GM12872 (cell line): ENCODE data around the gene CWF19L2.

ENCODE experiments used
- CTCF ChIP-seq: IDR thresholded peaks from 3 replicates; pipeline ENCODE4 v1.5.1; 2011; ENCODE audit warnings: low read depth, mild to moderate bottlenecking, low read length, moderate library complexity; ENCODE audit not compliant: insufficient read depth

CWF19L2 gene

GRCh38 chr11:107337917-107338316 is 119.7 kb downstream of the CWF19L2 start:
- TF ChIP-seq CTCF, result no peak

- TF ChIP-seq CTCF, result no peak
These were observed 125.9 kb downstream of the CWF19L2 start for GRCh38 chr11:107331728-107332127.

- no peak for TF ChIP-seq CTCF
These were observed 128.5 kb downstream of the CWF19L2 start for GRCh38 chr11:107329164-107329563.

GRCh38 chr11:107316426-107316825 is 141.2 kb downstream of the CWF19L2 start:
- TF ChIP-seq CTCF, result no peak

DNA sequence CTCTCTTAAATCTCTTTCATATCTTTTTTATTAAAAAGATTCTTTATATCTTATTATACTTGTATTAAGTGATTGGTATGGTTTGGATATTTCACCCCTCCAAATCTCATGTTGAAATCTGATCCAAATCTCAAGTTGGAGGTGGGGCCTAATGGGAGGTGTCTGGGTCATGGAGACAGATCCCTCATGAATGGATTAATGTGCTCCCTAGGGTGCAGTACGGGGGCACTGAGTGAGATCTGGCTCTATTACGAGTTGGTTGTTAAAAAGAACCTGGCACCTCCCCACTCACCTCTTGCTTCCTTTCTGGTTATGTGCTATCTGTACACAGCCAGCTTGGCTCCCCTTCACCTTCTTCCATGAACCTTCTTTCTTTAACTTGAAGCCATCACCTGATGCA is 149.6 kb downstream of the CWF19L2 start:
- TF ChIP-seq CTCF, result no peak

DNA sequence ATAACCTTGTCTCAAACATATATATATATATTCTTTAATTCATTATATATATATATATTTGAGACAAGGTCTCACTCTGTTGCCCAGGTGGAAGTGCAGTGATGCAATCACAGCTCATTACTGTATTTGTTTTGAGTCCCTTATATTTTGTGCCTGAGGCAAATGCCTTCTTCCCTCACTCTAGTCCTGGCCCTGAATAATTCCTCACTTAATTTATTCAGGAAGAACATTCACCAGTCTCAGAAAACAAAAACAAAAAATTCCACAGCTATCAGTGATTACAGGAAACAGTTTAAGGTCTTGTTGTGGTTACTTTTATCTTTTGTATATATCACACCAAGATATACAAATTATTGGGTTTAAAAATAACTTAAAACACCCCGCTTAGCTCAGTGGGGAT is 155.7 kb downstream of the CWF19L2 start:
- no peak for TF ChIP-seq CTCF

DNA sequence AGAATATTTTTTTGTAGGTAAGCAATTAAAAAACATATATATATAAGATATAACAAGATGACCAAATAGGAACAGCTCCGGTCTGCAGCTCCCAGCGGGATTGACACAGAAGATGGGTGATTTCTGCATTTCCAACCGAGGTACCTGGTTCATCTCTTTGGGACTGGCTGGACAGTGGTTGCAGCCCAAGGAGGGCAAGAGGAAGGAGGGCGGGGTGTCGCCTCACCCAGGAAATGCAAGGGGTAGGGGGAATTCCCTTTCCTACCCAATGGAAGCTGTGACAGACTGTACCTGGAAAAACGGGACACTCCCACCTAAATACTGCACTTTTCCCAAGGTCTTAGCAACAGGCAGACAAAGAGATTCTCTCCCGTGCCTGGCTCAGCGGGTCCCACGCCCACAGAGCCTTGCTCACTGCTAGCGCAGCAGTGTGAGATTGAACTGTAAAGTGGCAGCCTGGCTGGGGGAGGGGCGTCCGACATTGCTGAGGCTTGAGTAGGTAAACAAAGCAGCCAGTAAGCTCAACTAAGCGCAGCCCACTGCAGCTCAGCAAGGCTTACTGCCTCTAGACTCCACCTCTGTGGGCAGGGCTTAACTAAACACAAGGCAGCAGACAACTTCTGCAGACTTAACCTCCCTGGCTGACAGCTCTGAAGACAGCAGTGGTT is 163.8 kb downstream of the CWF19L2 start:
- TF ChIP-seq CTCF, result no peak

DNA sequence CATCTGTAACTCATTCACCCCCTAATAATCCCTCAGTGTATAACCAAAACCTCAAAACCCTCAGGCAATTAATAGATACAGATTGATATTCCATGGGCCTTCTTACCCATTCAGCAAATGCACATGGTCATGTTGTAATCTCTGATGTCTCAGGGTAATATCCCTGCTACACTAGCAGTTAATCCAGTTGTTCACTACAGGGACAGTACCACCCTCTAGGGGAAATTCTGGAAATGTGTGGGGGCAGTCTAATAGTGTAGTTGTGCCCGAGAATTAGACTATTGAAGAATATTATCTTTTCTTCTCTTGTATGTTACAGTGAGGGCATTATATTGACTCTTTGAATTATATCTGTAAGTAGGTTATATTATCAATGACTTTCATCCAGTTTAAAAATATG is 175.4 kb downstream of the CWF19L2 start:
- TF ChIP-seq CTCF, result no peak
